DLD1 (cell line): ENCODE results near the gene LAMA4.
"Not testable (repeated sequence)": the region's sequence is repeated elsewhere in the genome, so short reads cannot be mapped to it uniquely, and the experiment has no call there.

Experiments used
- in situ Hi-C: cut with HindIII; loops from 2 replicates; pipeline ENCODE4 v1.10.0; 2017; ENCODE audit warnings: low sequenced_read_pairs

The LAMA4 gene

DNA sequence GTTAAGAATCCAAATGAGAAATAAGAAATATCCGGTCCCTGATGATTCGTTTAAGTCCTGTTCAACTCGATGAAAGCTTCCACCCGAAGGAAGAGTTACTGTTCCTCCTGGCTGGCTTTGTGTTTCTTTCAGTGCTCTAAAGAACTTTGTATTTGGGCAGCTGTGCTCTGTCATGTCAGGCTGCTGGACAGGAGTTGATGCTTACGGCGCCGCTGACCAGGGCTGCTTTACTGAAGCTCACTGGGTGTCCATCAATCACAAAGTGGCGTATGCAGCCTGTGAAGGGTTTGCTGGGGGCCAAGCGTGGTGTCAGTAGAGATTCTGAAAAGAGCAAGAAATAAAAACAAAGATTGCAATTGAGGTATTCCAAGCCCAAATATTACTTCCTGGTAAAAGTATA is 145.1 kb downstream of the LAMA4 start:
- in situ Hi-C loops: no loop called here

DNA sequence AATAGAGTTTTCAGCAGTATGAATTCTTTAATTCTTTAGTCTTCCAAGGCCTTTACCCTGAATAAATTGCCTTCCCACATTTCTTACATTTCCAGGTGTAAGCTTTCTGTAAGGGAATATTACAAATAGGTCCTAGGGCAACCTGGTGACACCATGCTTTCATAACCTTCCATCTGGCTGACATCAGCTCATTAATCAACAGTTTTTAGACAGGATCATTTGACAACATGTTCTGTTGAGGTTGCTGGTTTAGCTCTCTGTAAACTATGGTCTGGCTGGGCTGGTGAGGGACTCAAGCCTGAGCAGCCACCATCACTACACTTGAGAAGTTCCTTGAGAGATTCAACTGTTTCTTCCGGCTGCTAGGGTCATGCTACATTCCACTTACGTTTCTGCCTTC is 147.8 kb downstream of the LAMA4 start:
- in situ Hi-C loops: no loop called here

DNA sequence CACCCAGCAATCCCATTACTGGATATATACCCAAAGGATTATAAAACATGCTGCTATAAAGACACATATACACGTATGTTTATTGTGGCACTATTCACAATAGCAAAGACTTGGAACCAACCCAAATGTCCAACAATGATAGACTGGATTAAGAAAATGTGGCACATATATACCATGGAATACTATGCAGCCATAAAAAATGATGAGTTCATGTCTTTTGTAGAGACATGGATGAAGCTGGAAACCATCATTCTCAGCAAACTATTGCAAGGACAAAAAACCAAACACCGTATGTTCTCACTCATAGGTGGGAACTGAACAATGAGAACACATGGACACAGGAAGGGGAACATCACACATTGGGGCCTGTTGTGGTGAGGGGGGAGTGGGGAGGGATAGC is 148.3 kb downstream of the LAMA4 start:
- in situ Hi-C loops: not testable (repeated sequence)

DNA sequence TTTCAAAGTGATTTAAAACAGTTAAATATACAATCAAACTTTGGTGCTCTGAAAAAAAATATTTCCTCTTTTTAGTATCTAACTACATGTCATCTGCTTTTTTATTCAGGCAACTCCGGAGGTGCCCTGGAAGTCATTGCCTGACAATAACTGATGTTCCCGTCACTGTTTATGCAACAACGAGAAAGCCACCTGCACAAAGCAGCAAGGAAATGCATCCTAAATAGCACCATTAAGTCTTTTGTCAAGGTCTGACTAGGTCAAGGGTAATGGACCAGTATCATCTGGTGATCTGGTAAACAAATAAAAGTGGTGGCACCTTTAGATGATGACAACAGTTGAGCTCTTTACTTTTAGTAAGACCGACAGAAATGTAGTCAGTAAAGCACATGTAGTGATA is 153.8 kb downstream of the LAMA4 start:
- in situ Hi-C loops: no loop called here

DNA sequence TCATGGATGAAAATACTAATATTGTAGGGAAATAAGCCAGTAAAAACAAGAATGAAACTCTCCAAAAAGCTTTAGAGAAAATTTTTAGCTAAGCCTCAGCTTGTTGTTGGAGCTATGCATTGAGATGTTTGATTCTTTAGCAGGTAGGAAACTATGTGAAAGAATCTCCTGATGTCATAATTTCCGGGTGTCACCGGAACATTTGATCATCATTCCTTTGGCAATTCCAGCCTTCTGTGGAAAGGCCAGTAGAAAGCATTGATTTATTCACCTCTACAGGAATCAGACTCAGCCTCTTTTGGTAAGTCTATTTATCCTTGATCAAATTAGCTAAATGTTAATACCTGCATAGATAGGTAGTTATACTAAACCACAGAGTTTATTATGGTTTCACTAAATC is 157.5 kb downstream of the LAMA4 start:
- in situ Hi-C loops: no loop called here

DNA sequence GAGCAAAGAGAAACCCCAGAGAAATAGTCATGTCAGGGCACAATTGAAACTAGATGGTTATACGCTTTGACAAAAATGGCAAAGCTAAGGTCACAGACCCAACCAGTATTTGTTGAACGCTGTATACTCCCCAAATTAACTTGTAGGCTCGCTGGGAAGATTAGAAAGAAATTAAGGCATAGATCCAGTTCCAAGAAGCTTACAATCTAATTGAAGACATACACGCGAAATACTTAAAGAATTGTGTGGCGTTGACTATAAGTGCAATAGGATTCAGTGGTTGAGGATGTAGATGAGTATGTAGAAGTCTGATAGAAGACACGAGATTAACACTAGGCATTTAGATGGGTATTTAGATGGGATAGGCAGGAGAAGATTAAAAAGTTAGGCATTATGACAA is 166.5 kb downstream of the LAMA4 start:
- in situ Hi-C loops: no loop called here

DNA sequence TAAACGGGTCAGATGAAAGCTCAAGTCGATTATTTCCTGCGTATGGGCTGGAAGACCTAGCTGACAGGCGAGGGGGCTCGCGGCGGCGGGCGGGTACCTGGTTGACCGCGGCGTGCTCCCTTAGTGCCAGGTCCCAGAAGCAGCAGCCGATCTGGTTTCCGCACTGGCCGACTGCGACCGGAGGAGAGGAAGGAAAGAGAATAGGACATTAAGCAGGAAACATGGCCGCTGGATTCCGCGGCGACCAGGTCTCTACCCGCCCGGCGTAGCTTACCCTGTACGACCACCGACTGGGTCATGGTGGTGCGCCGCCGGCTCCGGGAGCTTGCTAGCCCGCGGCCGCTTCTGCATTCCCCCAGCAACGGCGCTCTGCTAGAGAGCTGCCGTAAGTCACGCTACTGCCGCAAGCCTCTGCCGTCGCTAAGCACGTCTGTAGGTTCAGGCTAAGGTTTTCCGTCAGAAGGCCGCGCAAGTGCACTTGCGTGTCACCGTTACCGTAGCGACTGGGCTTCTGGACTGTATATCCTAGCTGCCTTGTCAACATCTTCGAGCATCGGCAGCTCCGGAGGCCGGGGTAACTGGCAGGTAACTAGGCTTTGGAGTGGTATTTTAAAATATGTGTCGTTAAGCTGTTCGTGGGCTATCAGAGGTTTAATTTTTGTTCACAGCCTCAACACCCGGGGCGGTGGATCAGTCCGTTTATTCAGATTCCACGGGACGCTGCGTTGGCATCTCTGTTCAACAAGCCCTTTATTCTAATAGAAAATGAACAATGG is 167.0 kb downstream of the LAMA4 start, which contains the start of the genes FAM229B and TUBE1:
Gene FAM229B, plus strand, starts transcription at position 456 of the 776 bp plus-strand sequence. CDS start 11,693 bp downstream, outside the sequence.
Gene TUBE1, minus strand, starts transcription at position 347 of the 776 bp plus-strand sequence. Its CDS starts 48 bp downstream, at position 299.
- in situ Hi-C loops: no loop called here

DNA sequence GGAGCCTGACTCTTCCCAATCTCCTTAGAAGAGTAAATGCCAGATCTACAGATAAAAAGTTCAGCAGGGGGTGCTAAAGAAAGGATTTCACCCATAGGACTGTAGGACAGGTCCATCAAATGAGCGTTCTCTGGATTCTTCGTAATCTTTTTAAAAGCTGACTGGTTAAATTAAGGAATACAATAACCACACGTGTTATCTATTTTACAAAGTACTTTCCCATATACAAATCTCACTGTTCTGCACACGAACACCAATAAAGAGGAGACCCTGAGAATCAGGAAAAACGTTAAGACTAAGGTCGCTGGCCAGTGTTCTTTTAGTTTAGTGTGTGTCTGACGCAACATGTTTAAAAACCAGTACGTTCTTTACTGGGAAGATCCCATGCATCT is 167.6 kb downstream of the LAMA4 start:
- in situ Hi-C loops: no loop called here

DNA sequence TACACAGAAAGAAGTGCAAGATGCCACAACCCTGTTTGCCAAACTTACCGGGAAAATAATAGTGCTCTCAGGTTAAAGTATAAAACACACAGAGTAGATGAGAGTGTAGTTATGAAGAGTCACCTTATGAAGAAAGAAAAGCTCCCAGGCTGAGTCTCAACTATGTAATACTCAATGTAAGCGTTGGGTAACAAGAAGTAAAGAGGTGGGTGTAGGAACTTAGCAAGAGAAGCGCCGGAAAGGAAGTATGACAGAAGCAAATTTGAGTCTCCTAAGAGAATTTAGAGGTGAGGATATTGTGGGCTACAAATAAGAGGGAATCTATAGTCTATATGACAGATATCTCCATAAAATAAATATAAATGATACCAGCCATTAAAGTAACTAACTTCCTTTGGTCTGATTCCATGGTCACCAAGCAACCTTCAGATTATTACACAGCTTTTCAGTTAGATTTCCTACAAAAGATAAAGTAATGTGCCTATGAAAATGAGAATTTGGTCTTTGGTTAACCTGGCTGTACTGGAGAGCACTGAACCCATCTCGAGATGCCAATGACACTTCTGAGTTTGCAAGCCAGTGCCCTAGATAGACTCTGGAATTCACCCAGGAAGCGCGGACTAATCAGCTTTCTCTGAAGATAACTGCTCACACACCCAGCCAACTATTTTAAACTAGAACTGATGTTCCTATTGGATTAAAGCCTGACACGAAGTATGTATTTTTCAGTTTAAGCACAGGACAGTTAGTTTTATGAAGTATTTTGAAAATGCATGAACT is 168.9 kb downstream of the LAMA4 start:
- in situ Hi-C loops: no loop called here

DNA sequence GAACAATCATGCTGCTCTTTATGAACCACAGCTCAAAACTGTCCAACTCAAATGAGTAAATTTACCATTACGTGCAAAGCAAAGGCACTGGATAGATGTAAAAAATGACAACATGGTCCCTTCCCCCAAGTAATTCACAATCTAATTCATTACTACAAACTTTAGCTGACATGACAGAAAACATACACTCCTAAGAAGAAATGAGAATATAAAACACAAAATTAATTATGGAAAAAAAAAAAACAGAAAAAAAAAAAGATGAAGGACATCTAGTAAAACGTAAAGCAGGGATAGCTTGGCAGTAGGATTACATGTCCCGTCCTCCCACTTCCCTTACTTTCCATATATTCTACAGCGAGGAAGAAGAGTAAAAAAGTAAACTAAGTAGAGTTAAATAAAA is 172.8 kb downstream of the LAMA4 start:
- in situ Hi-C loops: no loop called here

DNA sequence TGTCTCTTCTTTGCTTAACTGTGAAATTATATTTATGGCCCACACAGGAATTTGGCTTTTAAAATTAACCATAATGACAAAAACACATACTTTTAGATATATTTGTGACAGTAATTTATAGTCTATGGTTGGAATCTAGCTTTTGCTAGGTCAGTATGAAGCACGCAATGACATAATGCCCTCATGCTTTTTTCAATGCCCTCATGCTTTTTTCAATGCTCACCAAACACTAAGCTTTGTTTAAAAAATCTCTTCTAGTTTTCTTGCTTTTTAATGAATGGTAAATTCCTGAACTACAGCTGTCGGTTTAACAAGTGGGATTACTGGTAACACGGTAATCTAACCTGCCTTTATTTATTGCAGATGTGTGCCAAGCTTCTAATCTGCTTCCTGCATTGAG is 187.8 kb downstream of the LAMA4 start:
- in situ Hi-C loops: no loop called here

DNA sequence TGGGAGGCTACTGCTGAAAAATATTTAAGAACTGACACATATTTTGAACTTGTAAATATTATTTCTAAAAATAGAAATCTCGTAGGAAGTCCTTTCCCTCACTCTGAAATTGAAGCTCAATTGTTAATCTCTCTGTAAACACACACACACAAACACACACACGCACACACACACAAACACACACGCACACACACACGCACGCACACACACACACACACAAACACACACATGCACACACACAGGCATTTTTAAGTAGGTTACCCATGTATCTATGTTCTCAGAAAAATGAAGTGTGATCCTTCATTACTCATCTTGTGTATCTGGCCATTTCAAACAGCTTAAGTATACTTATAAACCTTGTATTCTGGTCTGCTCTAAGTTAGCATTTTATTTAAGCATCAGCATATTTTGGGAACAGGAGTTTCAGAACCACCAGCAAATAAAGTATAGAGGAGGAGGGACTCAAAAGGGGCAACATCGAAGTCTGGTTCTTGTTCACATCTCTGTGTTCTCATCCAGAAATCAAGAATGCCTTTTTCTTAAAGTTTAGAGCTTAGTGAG is 188.9 kb downstream of the LAMA4 start:
- in situ Hi-C loops: no loop called here

DNA sequence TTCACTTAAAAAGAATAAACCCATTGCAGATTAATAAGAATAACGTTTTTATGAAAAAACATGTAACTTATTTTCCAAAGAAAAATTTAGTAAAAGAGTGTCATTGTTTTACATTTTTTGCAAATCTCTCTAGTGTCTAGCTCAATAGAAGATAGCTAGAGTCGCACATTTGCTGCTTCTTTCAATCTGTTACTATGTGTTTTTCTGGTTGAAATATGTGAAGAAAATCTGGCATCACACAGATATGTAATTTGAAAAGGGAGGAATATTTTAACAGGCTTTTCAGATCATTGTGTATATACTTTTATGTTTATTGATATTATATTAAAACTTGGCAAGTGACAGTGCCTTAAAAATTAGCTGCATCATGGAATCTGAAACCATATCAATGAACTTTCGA is 191.4 kb downstream of the LAMA4 start:
- in situ Hi-C loops: no loop called here

DNA sequence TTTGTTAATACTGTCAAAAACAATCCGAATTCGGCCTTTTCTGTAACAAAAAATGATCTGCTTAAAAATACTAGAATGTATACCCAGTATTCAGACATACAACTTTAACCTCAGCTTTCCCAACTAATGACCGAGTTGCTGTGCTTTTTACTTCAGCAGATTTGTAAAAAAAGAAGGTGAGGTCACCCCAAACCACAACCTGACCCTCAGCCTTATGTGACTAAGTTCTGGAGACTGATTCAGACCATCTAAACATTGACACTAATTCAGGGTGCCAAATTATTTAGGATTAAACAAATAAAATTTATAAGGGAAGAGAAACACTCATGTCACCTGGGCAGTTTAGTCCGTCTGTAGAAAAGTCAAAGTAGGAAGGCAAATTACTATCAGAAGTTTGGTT is 192.8 kb downstream of the LAMA4 start:
- in situ Hi-C loops: no loop called here
